HG02943 (cell line): ENCODE data around the gene TMEM175.
"Not testable (repeated sequence)": the region's sequence is repeated elsewhere in the genome, so short reads cannot be mapped to it uniquely, and the experiment has no call there.

Source experiments
- ATAC-seq: cut with Tn5 transposase; IDR thresholded peaks from one replicate; pipeline ENCODE4 v1.9.1; 2021; ENCODE audit warnings: mild to moderate bottlenecking, low read depth, moderate library complexity; ENCODE audit not compliant: unreplicated experiment

The TMEM175 gene

GRCh38 chr4:914531-914930 is 17.7 kb upstream of the TMEM175 start:
- no peak for ATAC-seq

GRCh38 chr4:915041-915474 is 17.2 kb upstream of the TMEM175 start:
- ATAC-seq = no peak

DNA sequence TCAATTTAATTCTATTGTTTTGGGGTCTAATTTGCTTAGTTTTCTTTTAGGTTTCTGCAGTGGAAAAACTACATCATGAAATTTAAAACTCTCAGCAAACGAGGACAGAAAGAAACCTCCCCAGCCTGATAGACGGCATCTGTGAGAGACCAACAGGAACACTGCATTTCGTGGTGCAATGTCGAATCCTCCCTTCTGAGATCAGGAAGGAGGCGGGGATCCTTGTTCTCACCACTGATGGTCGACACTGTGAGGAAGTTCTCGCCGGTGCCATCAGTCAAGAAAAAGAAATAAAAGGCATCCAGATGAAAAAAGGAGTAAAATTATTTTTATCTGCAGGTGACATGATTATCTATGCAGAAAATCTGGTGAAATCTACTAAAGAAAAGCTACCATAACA is 16.7 kb upstream of the TMEM175 start:
- no peak for ATAC-seq

- no peak for ATAC-seq
Measured at GRCh38 chr4:917466-917865, 14.8 kb upstream of the TMEM175 start.

DNA sequence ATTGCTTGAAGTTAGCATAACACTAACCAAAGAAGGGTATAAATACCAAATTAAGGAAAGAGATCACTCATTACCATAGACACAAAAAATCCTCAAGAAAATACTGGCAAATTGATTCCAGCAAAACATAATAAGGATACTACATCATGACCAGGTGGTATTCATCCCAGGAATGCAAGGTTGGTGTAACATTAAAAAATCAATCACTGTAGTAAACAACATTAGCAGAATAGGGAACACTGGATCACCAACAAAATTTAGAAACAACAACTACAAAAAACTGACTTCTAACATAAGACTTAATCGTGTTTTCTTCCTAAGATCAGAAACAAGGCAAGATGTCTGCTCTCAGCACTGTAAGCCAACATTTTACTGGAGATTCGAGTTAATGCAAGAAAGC is 14.3 kb upstream of the TMEM175 start:
- no peak for ATAC-seq

DNA sequence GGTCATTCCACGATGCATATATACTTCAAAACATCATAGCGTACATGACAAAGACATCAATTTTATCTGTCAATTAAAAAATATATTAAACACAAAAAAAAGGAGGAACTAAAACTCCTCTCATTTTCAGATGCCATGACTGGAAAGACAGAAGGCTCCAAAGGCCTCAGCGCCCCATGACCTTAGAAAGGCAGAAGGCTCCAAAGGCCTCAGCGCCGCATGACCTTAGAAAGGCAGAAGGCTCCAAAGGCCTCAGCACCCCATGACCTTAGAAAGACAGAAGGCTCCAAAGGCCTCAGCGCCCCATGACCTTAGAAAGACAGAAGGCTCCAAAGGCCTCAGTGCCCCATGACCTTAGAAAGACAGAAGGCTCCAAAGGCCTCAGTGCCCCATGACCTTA is 13.7 kb upstream of the TMEM175 start:
- not testable (repeated sequence) for ATAC-seq

DNA sequence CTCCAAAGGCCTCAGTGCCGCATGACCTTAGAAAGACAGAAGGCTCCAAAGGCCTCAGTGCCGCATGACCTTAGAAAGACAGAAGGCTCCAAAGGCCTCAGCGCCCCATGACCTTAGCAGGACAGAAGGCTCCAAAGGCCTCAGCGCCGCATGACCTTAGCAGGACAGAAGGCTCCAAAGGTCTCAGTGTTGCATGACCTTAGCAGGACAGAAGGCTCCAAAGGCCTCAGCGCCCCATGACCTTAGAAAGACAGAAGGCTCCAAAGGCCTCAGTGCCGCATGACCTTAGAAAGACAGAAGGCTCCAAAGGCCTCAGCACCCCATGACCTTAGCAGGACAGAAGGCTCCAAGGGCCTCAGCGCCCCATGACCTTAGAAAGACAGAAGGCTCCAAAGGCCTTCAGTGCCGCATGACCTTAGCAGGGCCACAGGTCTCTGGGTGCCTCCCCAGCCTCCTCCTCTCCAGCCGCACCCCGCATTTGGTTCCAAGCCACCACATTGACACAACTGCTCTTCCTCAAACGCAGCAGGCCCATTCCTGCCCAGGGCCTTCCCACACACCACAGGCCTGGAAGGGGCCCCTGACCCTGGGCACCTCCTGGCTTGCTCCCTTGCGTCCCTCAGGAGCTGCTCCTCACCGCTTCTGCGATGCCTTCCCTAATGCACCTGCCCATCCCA is 13.1 kb upstream of the TMEM175 start:
- not testable (repeated sequence) for ATAC-seq

GRCh38 chr4:921830-922331 is 10.4 kb upstream of the TMEM175 start:
- ATAC-seq = no peak

DNA sequence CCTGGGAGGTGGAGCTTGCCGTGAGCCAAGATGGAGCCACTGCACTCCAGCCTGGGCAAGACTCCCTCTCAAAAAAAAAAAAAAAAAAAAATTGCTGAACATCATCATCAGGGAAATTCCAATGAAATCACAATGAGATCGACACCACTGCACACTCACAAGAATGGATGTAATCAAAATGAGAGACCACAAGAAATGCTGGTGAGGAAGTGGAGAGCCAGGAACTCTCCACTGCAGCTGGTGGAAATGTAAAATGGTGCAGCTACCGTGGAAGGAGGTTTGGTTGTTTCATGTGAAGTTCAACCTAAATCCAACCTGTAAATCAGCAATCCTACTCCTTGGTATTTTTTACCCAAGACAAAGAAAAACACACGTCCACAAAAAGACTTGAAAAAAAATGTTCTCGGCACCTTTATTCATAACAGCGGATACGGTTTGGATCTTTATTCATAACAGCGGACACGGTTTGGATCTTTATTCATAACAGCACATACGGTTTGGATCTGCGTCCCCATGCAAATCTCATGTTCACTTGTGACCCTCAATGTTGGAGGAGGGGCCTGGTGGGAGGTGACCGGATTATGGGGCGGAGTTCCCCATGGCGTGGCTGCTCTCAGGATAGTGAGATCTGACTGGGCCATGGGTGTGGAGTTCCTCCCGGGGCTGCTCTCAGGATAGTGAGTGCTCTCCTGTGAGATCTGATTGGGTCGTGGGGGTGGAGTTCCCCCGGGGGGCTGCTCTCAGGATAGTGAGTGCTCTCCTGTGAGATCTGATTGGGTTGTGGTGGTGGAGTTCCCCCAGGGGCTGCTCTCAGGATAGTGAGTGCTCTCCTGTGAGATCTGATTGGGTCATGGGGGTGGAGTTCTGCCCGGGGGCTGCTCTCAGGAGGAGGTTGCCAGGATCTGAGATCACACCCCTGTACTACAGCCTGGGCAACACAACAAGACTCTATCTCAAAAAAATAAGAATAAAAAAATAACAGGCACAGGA is 7.9 kb upstream of the TMEM175 start:
- no peak for ATAC-seq

DNA sequence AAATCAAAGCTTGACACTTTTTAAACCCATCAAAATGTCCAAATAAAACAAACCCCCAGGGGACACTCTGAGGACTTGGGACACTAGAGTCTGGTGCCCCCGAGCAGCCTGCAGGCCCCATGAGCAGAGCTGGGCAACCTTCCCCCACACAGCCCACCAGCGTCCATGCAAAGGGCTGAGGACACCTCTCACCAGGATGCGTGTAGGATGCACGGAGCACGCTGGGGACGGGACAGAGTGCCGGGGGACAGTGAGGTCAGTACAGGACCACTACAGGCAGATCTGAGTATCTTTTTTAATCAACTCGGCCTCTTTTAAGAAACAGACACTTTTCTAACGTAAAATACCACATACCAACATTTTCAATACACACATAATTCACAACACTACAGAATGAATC is 7.1 kb upstream of the TMEM175 start:
- ATAC-seq = no peak

- ATAC-seq = no peak
Measured at GRCh38 chr4:925771-926500, 6.3 kb upstream of the TMEM175 start.

GRCh38 chr4:926538-926937 is 5.7 kb upstream of the TMEM175 start:
- no peak for ATAC-seq

DNA sequence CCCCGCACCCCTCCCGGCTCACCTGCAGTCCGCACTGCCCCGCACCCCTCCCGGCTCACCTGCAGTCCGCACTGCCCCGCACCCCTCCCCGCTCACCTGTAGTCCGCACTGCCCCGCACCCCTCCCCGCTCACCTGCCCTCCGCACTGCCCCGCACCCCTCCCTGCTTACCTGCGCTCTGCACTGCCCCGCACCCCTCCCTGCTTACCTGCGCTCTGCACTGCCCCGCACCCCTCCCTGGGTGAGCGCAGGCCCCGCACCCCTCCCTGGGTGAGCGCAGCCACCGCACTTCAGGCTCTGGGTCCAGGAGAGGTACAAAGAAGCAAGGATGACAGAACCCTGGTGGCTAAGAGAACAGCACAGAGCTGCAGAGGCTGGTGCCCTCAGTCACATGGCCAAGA is 4.7 kb upstream of the TMEM175 start:
- ATAC-seq = not testable (repeated sequence)

- no peak for ATAC-seq
Measured at GRCh38 chr4:929096-929765, 3.0 kb upstream of the TMEM175 start.

DNA sequence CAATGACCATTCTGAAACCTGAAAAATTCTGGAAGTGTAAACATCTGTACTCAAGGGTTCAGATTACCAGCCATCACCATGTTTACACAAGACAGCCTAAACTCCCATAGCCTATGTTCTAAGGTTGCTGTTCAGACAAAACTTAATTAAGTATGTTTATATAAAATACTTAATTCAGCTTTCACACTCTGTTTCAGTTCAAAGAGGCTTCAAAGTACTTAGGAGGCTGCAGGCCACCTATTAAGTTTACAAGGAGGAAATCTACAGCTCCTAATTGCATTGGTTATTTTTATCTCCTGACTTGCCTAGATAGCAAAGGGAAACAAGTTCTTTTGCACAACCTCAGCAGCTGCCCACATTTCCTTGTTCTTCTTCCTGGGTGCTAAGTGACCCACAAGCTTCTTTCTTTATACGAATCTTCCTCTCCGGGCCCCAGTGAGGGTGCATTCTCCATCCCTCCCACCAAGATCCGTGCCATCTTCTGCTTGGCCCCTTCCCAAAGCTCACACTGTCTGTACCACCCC is 2.2 kb upstream of the TMEM175 start:
- ATAC-seq = no peak

DNA sequence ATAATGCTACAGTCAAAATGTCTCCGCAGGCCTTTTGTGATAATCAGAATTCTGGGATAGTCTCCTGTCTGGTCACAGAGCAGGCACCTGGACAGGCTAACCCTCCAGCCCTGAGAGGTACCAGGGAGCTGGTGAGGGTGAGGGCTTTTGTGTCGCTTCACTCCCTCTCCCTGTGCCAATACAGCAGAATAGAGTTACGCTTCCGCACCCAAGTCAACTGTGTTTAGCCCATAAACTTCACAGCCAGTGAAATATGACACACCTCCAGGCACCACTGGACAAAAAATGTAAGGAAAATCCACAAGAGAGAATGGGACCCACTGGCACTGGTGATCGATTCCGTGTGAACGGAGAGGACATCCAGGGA is 1.4 kb upstream of the TMEM175 start:
- no peak for ATAC-seq

- peak; percentile 2 for ATAC-seq
Measured at GRCh38 chr4:931194-931959, 883 bp upstream of the TMEM175 start.

DNA sequence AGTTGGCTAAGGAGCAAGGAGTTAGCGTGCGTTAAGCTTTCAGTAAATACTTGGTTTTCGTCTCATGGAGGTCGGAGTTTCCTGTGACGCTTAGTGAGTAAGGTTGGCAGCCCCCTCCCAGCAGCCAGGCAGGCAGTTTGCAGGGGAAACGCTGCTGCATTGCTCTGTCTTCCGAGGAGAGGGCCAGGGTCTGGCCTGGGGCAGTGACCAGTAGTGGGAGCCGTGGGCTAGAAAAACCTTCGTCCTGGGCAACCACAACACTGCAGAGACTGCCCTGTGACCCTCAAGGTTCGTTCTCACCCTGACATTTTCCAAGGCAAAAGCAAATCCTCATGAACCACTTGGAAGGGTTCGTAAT is 432 bp downstream of the TMEM175 start:
- peak; percentile 11 for ATAC-seq

DNA sequence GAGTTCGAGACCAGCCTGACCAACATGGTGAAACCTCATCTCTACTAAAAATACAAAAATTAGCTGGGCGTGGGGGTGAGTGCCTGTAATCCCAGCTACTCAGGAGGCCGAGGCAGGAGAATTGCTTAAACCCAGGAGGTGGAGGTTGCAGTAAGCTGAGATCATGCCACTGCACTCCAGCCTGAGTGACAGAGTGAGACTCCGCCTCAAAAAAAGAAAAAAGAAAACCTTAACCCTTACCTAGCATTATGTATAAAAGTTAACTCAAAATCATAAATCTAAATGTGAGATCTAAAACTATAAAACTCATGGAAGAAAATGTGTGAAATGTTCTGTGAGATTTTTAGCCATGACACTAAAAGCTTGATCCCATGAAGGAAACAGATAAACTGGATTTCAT is 7.2 kb downstream of the TMEM175 start:
- not testable (repeated sequence) for ATAC-seq
